GM12891 (cell line): Measurements from ENCODE around the gene AGAP2.
A peak's percentile ranks its signal among the peaks of the same experiment; 100 is the strongest.

ENCODE experiments used
- DNase-seq: peaks from one replicate; pipeline ENCODE4 v3.0.0; 2011; ENCODE audit warnings: low spot score; ENCODE audit not compliant: insufficient read length
- FAIRE-seq: peaks from 2 replicates; lab custom pipeline; 2011; peaks lifted over from hg19 to GRCh38; lab: Jason Lieb, UNC
- PAX5 ChIP-seq: IDR thresholded peaks from 2 replicates; pipeline ENCODE4 v1.6.1; 2011; ENCODE audit warnings: low read length, moderate library complexity, mild to moderate bottlenecking; ENCODE audit not compliant: insufficient read depth, severe bottlenecking
- POLR2A ChIP-seq: IDR thresholded peaks from 2 replicates; pipeline ENCODE4 v1.6.1; 2011; ENCODE audit warnings: low read depth, low read length, control low read depth
- POLR2AphosphoS5 ChIP-seq: IDR thresholded peaks from 2 replicates; pipeline ENCODE4 v1.6.1; 2011; ENCODE audit warnings: low read depth, low read length, control low read depth
- POU2F2 ChIP-seq: IDR thresholded peaks from 2 replicates; pipeline ENCODE4 v1.6.1; 2011; ENCODE audit warnings: low read depth, mild to moderate bottlenecking, control low read depth, low read length, moderate library complexity
- SPI1 ChIP-seq: IDR thresholded peaks from 2 replicates; pipeline ENCODE4 v1.6.1; 2011; ENCODE audit warnings: low read depth, low read length, control low read depth
- TAF1 ChIP-seq: IDR thresholded peaks from 2 replicates; pipeline ENCODE4 v1.6.1; 2011; ENCODE audit warnings: low read depth, low read length, control low read depth

The AGAP2 gene

GRCh38 chr12:57754411-57755193 is 16.1 kb upstream of the AGAP2 start, which contains the start of gene MARCHF9:
TSS of gene MARCHF9 (plus strand) at chr12:57755103. CDS start at chr12:57755529, 426 bp downstream.
- FAIRE-seq (peak; percentile 87), DNase-seq (peak; percentile 71)

GRCh38 chr12:57753756-57754337 is 15.3 kb upstream of the AGAP2 start:
- no peak for FAIRE-seq
- no peak for DNase-seq
- TF ChIP-seq POLR2A (no peak), TAF1 (no peak), PAX5 (no peak), SPI1 (no peak), POLR2AphosphoS5 (no peak), POU2F2 (no peak)

More at GRCh38 chr12:57754411-57755193, 16.1 kb upstream of the AGAP2 start, which contains the start of gene MARCHF9:
- no peak for TF ChIP-seq POU2F2
- no peak for TF ChIP-seq SPI1
- no peak for TF ChIP-seq PAX5
- no peak for TF ChIP-seq TAF1
- TF ChIP-seq POLR2AphosphoS5, result no peak
- TF ChIP-seq POLR2A, result no peak

DNA sequence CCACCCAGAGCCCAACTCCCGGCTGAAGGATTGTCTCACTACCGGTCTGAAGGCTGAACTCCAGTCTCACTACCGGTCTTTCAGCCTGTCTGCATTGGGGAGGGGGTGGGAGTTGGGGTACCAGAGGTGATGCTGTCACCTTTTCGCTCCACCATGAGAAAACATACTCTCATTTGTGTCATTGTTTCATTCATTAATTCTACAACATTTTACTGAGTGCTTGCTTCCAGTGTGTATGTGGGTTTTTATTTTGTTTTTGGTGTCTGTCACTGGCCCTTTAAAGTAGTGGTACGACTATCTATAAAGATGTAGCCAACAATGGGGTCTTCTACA is 14.1 kb upstream of the AGAP2 start:
- DNase-seq (no peak), FAIRE-seq (no peak)
- no peak for TF ChIP-seq POU2F2
- no peak for TF ChIP-seq SPI1
- no peak for TF ChIP-seq PAX5
- no peak for TF ChIP-seq POLR2A
- TF ChIP-seq POLR2AphosphoS5, result no peak
- no peak for TF ChIP-seq TAF1

DNA sequence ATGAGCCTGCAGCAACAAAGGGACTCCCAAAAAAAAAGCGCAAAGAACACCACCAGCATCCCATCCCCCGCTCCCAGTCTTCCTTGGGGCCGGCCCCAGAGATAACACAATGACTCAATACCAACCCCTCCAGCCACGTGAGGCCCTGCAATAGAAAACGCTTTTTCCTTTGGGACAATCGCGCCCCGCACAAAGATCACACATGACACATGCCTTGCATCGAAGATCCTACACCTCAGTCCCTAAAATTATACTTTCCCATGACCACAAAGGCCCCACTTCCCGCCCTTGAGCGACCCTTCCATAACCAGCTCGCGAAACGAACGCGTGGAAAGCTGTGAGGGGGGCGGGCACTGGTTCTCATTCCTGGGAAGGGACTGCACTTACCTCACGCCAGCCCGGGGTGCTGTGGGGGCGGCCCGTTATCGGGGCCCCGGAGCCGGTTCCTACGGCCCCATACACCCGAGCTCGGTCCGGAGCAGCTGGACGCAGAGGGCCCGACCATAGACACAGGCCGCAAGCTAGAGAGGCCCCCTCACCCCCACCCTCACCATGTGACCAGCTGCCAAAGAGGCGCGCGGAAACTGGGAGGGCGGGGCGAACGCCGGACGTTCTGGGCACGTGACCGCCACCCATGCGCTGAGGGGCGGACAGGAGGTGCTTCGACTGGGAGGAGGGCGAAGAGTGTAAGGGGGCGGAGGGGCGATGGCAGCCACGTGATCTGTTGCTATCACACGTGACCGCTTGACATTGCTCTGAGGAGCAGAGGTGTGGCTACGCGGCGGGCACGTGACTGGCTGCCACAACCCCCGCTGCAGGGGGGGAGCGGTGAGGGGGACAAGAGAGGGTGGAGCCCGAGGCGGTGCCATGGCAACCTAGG is 13.5 kb upstream of the AGAP2 start, which contains the start of gene CDK4:
Gene CDK4 (minus strand): TSS at position 523 of the 880 bp plus-strand sequence. CDS start 593 bp downstream, outside the sequence.
- TF ChIP-seq POU2F2 (no peak), SPI1 (no peak), PAX5 (no peak), TAF1 (peak; percentile 69; the same call in 1 of the 2 replicates), POLR2A (peak; percentile 53; the same call in 1 of the 2 replicates), POLR2AphosphoS5 (peak; percentile 72)
- DNase-seq (peak; percentile 91), FAIRE-seq (peak; percentile 99)

GRCh38 chr12:57751432-57751787 is 12.9 kb upstream of the AGAP2 start:
- DNase-seq, result no peak
- no peak for TF ChIP-seq PAX5
- no peak for TF ChIP-seq SPI1
- no peak for TF ChIP-seq POLR2AphosphoS5
- no peak for TF ChIP-seq POU2F2
- TF ChIP-seq POLR2A, result no peak
- TF ChIP-seq TAF1, result no peak
- FAIRE-seq, result no peak

- DNase-seq (no peak), FAIRE-seq (peak; percentile 40)
- TF ChIP-seq POLR2A, result no peak
- no peak for TF ChIP-seq PAX5
- no peak for TF ChIP-seq TAF1
- TF ChIP-seq POU2F2, result no peak
- TF ChIP-seq POLR2AphosphoS5, result no peak; the same call in 1 of the 2 replicates
- TF ChIP-seq SPI1, result no peak
These were observed 12.3 kb upstream of the AGAP2 start for GRCh38 chr12:57750561-57751431.

DNA sequence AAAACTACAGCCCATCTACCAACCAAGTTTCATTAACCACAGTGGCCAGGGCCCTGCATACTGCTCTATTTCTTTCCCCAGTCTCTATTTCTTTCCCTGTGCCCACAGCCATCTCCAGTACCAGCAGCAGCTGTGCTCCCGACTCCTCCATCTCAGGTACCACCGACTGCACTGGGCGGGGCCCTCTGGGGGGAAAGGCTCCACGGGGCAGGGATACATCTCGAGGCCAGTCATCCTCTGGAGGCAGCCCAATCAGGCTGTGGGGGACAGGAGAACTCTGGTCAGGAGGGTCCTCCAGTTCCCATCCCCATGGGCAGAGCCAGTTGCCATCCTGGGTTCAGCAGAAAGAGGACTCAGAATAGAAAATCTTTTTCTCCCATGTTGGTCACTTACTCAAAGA is 10.5 kb upstream of the AGAP2 start:
- DNase-seq (no peak), FAIRE-seq (no peak)
- TF ChIP-seq POLR2AphosphoS5 (no peak), PAX5 (no peak), POU2F2 (no peak), SPI1 (no peak), POLR2A (no peak), TAF1 (no peak)

- DNase-seq, result no peak
- TF ChIP-seq SPI1, result no peak
- FAIRE-seq, result no peak
These were observed 7.5 kb upstream of the AGAP2 start for GRCh38 chr12:57746025-57746424.
